ENCODE data around the gene ATF6.

Gene ATF6

DNA sequence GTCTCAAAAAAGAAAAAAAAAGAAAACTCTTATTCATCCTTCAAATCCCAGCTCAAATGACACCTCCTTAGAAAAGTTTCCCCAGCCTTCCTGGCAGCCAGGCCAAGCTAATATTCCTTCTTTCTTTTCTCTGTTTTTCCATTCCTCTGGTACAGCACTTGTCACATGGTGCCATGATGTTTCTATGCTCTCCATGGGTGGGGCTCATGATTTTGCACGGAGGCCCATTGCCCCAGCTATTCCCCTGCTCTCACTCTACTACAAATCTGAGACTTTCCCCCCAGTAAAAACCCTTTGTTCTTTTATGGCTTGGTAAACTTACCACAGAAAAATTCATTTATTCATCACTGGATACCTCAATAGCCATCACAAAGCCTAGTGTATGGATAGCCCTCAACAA, 231.0 kb downstream of the ATF6 start:
- no peak for DNase-seq (ENCODE audit: low read depth in 1 of 2, low spot score in 1 of 2)

DNA sequence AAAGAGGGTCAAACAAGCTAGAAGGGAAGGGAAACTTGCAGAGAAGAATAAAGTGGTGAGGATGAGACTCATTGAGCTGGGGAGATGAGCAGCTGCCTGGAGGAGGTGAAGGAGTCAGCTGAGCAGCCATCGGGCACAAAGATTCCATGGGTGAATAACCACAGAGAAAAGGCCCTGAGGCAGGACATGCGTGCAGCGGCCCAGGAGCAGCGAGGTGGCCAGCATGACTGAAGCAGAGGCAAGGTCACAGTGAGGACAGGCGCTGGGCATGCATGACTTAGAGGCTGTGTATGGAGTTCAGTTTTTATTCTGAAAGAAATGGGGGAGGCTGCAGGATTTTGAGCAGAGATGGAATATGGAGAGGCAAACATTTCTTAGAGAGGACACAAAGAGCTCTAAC, 232.7 kb downstream of the ATF6 start:
- DNase-seq (ENCODE audit: low read depth in 1 of 2, low spot score in 1 of 2): no peak

DNA sequence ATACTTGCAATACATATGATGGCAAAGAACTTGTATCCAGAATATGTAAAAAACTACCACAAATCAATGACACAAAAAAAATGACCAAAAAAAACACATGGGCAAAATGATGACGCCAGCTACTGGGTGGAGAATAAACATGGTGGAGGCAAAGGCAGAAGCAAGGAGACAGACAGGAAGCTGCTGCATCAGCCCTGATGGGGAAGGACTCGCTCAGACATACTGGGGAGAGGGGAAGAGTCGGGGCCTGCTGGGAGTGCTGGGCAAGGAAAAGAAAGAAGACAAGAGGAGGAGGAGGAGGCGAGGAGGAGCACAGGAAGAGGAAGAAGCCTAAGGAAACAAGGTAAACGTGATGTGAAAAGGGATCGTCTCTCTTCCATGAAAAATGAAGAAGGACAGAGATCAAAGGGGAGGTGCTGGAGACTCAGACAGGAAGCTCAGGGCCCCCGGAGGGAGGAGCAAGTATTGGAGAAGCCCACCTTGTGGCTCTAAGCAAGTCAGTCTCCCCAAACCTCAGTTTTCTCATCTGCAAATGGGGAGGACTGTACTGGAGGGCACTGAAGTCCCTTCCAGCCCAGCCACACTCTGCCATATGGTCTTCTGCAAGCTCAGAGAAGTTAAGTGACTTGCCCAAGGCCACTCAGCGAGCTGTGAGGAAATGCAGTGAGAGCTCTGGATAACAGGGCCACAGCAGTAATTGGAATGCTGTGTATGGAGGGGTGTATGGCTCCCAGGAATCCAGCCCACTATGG, 233.4 kb downstream of the ATF6 start:
- DNase-seq (ENCODE audit: low read depth in 1 of 2, low spot score in 1 of 2): no peak

DNA sequence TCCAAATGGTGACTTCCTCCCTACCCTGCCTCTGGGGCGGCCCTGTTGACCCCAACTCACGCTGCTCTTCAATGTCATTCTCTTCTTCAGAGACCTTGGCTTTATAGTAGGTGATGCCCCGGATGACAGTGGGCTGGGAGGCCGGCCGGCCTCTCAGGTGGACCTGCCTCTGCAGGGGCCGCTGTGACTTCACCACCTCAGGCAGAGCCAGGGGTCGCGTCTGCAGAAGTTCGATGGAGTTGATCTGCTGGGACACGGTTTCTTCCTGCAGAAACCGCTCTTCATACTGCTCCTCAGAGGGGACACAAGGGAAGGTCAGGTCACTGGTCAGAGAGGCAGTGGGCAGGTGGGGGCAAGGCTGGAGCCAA, 233.9 kb downstream of the ATF6 start:
- DNase-seq (ENCODE audit: low read depth in 1 of 2, low spot score in 1 of 2): no peak

DNA sequence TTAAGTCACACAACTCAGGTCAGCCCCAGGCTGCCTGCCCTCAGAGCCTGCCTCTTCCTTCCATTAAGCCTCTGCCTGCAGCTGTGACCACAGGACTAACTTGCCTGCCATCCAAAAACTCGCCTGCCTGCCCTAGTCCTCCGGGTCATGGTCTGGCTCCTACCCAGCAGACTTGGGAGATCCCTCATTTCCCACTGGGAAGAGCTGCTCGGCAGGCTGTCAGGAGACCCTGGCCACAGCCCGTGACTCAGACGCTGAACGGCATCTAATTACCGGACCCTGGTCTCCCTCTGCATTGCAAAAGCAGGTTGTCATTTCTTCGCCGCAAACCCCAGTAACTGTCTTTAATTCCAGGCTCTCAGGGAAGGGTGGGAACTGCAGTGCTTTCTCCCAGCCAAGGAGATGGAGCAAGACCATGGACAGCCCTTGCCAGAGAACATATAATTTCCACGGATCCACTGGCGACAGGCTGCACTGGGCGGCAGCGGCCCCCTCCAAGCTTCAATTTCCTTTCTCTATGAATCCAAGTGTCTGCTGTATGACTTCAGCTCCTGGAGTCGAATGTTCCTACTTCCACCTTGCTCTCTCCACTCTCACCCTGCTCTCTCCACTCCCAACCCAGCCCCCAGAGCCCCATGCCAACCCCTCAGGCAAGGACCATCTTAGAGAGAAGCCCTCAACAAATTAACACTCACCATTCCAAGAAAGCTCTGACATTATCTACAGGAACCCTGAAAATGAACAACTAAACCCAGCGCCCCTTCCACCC, 237.1 kb downstream of the ATF6 start:
- no peak for DNase-seq (ENCODE audit: low read depth in 1 of 2, low spot score in 1 of 2)

DNA sequence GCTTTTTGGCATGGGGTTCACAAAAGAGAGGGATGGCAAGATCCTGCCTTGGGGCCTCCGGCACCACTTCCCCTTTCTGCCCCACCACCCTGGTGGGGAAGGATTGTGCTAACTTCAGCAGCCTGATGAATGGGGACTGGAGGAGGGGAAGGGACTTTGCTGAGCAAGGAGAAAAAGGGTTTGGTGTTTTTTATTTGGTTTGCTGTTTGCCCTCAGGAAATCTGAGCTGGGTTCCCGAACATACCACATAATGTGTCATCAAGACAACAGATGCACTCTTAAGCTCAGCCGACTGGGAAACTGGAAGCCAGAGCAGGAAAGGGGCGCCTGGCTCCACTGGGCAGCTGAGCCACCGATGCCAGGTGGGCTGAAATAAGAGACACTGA, 237.7 kb downstream of the ATF6 start:
- no peak for DNase-seq (ENCODE audit: low read depth in 1 of 2, low spot score in 1 of 2)

DNA sequence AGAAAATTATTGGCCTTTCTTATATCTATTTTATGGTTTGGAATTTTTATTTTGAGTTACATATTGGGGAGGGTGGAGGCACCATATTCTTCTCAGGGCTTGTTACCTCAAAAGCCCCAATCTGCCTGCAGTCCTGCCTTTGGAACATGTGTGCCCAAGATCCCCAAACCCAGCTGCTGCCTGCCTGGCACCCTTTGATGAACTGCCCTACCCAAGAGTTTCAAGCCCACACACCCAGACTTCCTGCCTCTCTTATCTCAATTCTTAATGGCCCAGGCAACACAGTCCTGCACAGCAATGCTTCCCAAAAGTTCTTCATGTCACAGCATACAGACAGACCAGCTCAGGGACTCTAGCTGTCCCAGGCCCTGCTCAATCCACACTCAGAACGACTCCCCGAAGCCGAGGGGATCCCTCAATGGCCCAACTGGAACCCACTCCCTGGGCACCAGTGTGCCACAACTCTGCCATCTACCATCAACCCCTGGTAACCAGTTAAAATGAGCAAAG, 238.4 kb downstream of the ATF6 start:
- DNase-seq (ENCODE audit: low read depth in 1 of 2, low spot score in 1 of 2): no peak

DNA sequence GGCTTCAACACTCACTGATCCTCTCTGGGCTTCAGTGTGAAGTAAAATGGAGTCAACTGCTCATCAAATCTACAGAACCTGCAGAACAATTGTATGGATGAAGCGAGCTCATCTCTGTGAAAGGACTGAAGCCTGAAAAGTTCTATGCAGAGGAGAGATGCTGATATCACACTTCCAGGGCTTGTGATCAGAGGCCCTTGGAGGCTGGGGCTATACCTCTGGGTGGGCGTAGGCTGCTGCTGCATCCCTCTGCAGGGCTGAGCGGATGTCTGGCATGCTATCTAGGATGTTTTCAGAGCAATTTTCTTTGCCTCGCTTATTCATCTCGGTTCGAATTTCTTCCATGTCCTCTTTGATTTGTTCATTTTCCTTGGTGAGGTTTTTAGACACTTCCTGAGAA, 240.0 kb downstream of the ATF6 start:
- DNase-seq (ENCODE audit: low read depth in 1 of 2, low spot score in 1 of 2): no peak

DNA sequence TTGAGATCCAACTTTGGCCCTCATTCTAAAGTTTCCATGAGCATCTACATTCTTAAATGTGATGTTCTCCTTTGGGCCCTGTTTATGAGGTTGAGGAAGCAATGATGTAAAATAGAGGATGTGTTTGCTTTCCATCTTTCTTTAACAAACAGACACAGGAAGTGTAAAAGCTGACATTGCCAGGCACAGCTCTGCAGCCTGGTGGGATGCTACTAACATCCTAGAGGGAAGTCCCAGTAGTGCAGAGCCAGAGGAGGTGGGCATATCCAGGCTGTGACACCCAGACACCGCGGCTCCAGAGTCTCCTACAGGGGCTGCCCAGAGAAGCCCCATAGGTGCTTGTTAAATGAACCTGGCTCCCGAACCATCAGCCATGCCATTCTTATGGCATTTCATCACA, 241.3 kb downstream of the ATF6 start:
- no peak for DNase-seq (ENCODE audit: low read depth in 1 of 2, low spot score in 1 of 2)

DNA sequence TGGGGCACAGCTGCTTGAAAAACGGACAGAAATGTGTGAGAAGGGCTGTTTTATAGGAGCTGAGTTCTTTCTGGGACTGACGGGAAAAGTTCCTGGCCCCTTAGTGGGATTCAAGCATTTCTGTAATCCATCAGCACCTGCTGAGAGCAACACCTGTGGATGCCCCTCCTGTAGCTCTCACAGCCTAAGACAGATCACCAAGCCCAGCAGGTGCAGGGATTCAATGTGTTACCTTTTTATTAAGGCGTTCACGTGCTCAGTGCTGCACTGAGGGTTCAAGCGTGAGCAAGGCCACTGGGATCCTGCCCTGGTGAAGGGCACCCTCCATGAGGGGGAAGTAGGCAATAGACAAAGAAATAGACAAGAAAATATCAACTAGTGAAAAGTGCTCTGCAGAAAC, 242.7 kb downstream of the ATF6 start:
- DNase-seq (ENCODE audit: low read depth in 1 of 2, low spot score in 1 of 2): no peak

DNA sequence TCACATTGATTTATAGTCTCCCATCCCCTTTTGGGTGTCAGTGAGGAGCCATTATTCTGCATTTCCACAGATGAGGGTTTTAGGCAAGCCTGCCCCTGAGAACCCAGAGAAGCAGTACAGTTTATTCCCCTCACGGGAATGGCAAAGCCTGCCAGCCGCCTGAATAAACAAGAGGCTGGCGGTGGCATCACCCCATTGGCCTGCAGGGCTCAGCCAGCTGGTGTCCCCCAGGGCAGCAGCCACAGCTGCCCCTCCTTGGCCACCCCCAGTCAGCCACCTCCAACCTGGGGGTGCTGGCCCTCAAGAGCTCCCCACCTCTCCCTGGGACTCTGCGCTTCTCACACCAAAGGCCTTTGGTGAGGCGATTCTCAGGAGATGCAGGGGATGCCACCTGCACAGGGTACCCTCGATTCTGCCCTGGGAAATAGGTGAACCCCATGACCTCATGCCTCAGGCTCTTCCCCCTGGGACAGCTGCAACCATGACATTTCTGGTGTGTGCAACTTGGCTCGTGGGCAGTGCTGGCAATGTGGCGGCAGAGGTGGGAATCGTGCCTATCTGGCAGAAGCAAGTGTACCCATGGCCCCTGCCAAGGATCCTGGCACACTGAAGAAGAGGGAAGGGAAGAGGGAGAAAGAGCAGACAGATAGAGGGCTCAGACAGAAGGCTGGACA, 243.5 kb downstream of the ATF6 start:
- no peak for DNase-seq (ENCODE audit: low read depth in 1 of 2, low spot score in 1 of 2)

DNA sequence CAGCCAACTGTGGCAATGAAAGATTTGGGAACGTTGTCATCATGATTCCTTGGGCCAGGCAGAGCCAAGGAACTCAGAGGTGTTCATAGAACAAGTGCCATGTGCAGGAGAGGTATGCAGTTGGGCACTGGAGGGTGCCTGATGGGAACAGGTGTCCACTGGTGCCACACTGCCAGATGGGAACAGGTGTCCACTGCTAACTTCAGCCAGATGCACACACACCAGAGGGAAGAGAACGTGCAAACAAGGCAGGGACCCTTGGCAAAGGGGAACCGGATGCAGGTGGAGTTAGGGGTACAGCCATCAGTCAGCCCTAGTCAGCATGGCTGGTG, 244.0 kb downstream of the ATF6 start:
- DNase-seq (ENCODE audit: low read depth in 1 of 2, low spot score in 1 of 2): no peak

DNA sequence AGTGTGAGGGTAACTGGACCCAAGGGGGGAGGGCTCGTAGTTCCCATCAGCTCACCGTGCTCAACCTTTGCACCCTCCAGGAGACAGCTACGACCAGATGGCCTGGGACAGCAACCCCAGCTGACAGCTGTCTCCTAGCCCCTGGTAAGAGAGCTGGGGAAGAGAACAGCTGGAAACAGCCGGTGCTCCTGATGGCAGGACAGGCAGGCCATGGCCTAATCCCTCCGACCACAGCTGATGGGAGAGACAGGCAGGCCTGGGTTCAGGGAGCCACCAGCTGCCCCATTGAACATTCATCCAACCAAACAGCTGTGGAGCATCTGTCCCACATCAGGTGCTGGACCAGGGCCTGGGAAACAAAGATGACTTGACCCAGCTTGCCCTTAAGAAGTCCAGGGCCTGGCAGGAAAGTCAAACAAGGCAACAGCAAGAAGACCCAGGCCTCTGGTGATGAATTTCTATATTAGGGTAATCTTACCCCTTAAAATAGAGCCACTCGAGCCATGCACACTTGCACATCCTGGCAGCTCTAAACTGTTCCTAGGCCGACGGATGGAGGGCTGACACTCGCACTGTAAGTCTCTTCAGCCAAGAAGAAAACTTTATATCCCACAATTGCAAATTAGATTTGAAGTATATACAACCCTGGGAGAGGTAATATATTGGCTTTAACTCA, 245.4 kb downstream of the ATF6 start:
- DNase-seq (ENCODE audit: low read depth in 1 of 2, low spot score in 1 of 2): no peak

DNA sequence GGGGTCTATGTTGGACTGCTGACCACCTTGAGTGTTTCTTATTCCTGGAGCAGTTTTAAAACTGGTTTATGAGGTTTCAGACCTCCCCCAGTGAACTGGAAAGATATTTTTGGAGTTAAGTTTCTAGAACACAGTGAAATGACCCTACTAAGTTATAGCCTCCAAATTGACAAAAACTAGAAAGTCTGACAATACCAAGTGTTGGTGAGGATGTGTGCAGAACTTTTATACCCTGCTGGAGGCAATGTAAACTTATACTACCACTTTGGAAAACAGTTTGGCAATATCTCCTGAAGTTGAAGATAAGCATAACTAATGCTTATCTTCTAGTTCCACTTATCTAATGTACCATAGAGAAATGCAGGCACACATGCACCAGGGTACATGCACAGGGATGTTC, 247.2 kb downstream of the ATF6 start:
- no peak for DNase-seq (ENCODE audit: low read depth in 1 of 2, low spot score in 1 of 2)

All from stimulated activated CD4-positive, alpha-beta T cell treated with anti-CD3 and anti-CD28 coated beads, Interleukin-15, amount 100 ng/mL, for 1 hour (primary cell).